Stomach (tissue), 9 donors: ENCODE data around the gene ITPKB. TPM values are rescaled to one million over a fixed set of nuclear protein-coding genes. Genes with fewer than 3 reads are reported as not detected.

Experiments used
- DNase-seq, 2 donors: peaks; one replicate each; pipeline versions ENCODE4 v3.0.0 to v3.0.0-alpha.2; 2013 to 2019
- H3K27ac ChIP-seq, 5 donors: fragments of 200-600 bp in 4 of 5; sonication (generic) in 4 of 5; one replicate each; pipeline ENCODE4 v1.5.1; 2013 to 2019; ENCODE audit warnings: mild to moderate bottlenecking in 1 of 5, moderate library complexity in 1 of 5
- H3K27me3 ChIP-seq, 3 donors: fragments of 200-600 bp; sonication (generic); one replicate each; pipeline ENCODE4 v1.5.1; 2017 to 2019; ENCODE audit warnings: mixed run types in 1 of 3
- H3K36me3 ChIP-seq, 4 donors: fragments of 200-600 bp; sonication (generic); 1 replicate in 3 of 4; 2 replicates in 1 of 4; pipeline ENCODE4 v1.5.1; 2016 to 2019
- H3K4me1 ChIP-seq, 4 donors: fragments of 200-600 bp; sonication (generic); one replicate each; pipeline ENCODE4 v1.5.1; 2016 to 2019
- H3K4me3 ChIP-seq, 4 donors: fragments of 200-600 bp; sonication (generic) in 3 of 4; one replicate each; pipeline ENCODE4 v1.5.1; 2016 to 2019; ENCODE audit warnings: mild to moderate bottlenecking in 1 of 4
- H3K9me3 ChIP-seq, 4 donors: fragments of 200-600 bp; sonication (generic); one replicate each; pipeline ENCODE4 v1.5.1; 2016 to 2019
- EP300 ChIP-seq: sonication (generic); formaldehyde crosslinking; IDR thresholded peaks from one replicate; pipeline ENCODE4 v1.6.1; 2017; ENCODE audit warnings: antibody characterized with exemption
- POLR2A ChIP-seq, 4 donors: fragments of 450-650 bp; IDR thresholded peaks; one replicate each; pipeline ENCODE4 v1.6.1; 2016; ENCODE audit warnings: antibody characterized with exemption in 4 of 4, control low read depth in 2 of 4, mild to moderate bottlenecking in 1 of 4, moderate library complexity in 1 of 4
- POLR2AphosphoS5 ChIP-seq, 3 donors: sonication (generic); formaldehyde crosslinking; IDR thresholded peaks; one replicate each; pipeline ENCODE4 v1.6.1; 2016; ENCODE audit warnings: antibody characterized with exemption in 3 of 3
- WGBS, 5 donors: extraction: QIAGEN DNeasy Blood & Tissue Kit in 3 of 5; methylation state at CpG; one replicate each; pipeline versions ENCODE4 v1.1.5 to v1.1.7; 2013 to 2018; 5-methylcytosine and 5-hydroxymethylcytosine counted together
- intact Hi-C: fragments of 100-400 bp; cut with DNase I; formaldehyde crosslinking; loops from one replicate; pipeline ENCODE4 v1.15.1; 2023; ENCODE audit warnings: low total_unique reads
- polyA plus RNA-seq, 3 donors: library from polyadenylated mRNA; stranded (reverse); fragments of 200-250 nt; gene quantifications; one replicate each; pipeline ENCODE4 v1.2.3, GENCODE V29; 2013
- total RNA-seq, 5 donors: library from RNA; depleted of rRNA; stranded (reverse); fragments of >200 nt; gene quantifications; one replicate each; pipeline versions ENCODE4 v1.1.0 to v1.2.3, GENCODE V29; 2014 to 2016
- TF ChIP-seq, protein P1 (sequence below), 7 experiments: fragments of 450-650 bp in 4 of 7; fragments of 200-600 bp in 3 of 7; sonication (generic) in 3 of 7; IDR thresholded peaks; one replicate each; pipeline ENCODE4 v1.5.1; 2016 to 2019; ENCODE audit warnings: antibody characterized with exemption in 7 of 7, control low read depth in 2 of 7, mild to moderate bottlenecking in 1 of 7
- donor health status: healthy with polysubstance abuse.
- donor health status: Bipolar disorder and iron deficiency.
- donor health status: healthy.

Gene ITPKB
- total and polyA plus RNA-seq, 8 donors, result 3.8 to 38.8 (median 19.1) TPM

DNA sequence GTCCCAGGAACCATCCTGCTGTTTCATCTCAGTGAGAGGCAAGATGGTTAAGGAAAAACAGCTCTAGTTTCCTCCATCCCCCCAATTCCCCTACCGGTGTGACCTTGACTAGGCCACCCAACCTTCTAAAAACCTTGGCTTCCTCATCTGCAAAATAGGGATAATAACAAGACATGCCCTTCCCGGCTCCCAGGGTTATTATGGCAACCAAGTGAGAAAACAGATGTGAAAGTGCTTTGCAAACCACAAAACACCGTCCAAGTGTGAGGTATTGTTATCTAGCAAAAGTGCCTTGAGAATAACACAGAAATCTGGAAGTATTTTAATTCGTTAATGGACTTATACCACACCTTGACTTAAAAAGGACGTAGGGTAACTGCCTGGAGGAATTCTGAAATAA lies 62.7 kb downstream of the ITPKB start:
- 46 to 75% (median 65%) methylated on average over 5 of the region's 5 CpGs for WGBS, 5 donors
- Histone ChIP-seq H3K27ac (peak overlapping the region in 4 of 5 donors; percentile 80 to 99 (median 91)), H3K4me1 (peaks cover 58 to 99% (median 82%) of the 10 kb centered on the region in 4 donors), H3K9me3 (no peaks in the 10 kb centered on the region), H3K4me3 (no peak overlapping the region), H3K27me3 (no peaks in the 10 kb centered on the region), H3K36me3 (peaks cover 0 to 3% (median 0%) of the 10 kb centered on the region in 4 donors)
- TF ChIP-seq EP300, result no peak
- TF ChIP-seq, protein P1, sequence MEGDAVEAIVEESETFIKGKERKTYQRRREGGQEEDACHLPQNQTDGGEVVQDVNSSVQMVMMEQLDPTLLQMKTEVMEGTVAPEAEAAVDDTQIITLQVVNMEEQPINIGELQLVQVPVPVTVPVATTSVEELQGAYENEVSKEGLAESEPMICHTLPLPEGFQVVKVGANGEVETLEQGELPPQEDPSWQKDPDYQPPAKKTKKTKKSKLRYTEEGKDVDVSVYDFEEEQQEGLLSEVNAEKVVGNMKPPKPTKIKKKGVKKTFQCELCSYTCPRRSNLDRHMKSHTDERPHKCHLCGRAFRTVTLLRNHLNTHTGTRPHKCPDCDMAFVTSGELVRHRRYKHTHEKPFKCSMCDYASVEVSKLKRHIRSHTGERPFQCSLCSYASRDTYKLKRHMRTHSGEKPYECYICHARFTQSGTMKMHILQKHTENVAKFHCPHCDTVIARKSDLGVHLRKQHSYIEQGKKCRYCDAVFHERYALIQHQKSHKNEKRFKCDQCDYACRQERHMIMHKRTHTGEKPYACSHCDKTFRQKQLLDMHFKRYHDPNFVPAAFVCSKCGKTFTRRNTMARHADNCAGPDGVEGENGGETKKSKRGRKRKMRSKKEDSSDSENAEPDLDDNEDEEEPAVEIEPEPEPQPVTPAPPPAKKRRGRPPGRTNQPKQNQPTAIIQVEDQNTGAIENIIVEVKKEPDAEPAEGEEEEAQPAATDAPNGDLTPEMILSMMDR (IDR thresholded peaks at IDR 0.05), result no peak
- TF ChIP-seq POLR2A (IDR thresholded peaks at IDR 0.05), result no peak
- no peak for TF ChIP-seq POLR2AphosphoS5 (IDR thresholded peaks at IDR 0.05)
- intact Hi-C loops, result no loop called here
- no peak for DNase-seq

DNA sequence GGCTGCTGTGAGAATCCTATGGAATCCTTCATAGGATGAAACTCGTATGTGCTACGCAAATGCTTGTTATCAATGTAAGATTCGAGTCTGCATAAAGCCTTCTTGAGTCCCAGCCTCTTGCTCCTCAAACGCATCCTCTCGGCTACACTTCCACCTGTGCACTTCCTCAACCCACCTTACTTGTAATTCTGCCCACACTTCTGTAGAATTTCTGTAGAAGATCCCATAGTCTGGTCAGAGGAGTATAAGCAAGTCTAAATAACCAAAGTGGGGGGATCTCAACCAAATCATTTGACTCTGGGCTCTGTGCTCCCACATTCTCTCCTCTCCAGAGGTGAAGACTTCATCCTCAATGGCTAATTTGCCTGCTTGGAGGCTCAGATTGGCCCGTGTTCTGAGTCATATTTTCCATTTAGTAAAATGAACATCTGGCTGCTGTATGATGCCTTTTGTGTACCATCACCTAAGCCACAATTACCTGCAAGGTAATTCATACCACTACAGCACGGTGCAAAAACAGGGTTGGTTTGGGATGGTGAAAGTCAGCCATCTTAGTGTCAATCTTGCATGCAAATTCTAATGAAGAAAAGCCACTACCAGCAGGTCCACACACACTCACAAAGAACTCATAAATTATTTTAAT lies 63.2 kb downstream of the ITPKB start:
- Histone ChIP-seq H3K4me3 (no peak overlapping the region), H3K27me3 (no peaks in the 10 kb centered on the region), H3K9me3 (no peaks in the 10 kb centered on the region), H3K36me3 (peaks cover 0 to 7% (median 0%) of the 10 kb centered on the region in 4 donors), H3K4me1 (peaks cover 53 to 99% (median 77%) of the 10 kb centered on the region in 4 donors), H3K27ac (peak overlapping the region; percentile 25 to 99 (median 89))
- WGBS, 5 donors, result 70 to 86% (median 80%) methylated on average over 7 of the region's 7 CpGs
- TF ChIP-seq, protein P1 (IDR thresholded peaks at IDR 0.05), result no peak
- no peak for TF ChIP-seq POLR2AphosphoS5 (IDR thresholded peaks at IDR 0.05)
- no peak for TF ChIP-seq EP300
- no peak for TF ChIP-seq POLR2A (IDR thresholded peaks at IDR 0.05)
- intact Hi-C loops, result no loop called here
- DNase-seq, result no peak

DNA sequence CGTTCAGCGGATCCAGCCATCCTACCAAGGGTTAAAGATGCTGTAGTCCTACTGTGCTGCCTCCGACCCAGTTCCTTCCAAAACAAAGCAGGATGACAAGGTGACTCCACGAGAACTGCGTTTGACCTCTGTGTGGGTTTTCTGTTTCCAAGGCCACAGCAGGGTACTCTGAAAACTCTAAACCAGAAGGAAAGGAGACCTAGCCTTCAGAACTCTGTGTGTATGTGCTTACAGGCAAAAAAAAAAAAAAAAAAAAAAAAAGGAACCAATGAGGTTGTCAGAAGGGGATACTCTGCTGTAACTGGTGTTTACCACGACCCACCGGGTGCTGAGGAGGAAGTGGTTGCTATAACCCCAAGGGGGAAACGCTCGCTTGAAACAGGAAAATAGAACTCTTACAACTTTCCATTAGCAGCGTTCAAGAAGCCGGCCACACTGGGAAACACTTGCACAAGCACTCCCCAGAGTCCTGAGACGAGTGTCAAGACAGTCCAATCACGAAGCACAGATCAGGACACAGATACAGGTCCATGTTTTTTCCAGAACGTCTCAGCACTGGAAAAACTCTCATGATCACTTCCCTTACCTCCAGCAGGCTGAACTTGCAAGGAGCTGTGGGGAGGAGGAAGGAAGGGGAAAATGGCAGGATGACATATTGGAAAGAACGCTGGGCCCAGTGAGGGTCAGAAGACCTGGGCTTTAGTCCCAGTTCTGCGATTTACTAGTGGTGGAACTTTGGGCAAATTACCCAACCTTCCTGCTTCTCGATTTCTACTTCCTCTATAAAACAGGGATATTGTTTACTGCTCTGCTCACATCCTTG lies 64.0 kb downstream of the ITPKB start:
- DNase-seq, result peak; percentile 54 to 85
- Histone ChIP-seq H3K36me3 (peaks cover 0 to 7% (median 0%) of the 10 kb centered on the region in 4 donors), H3K27me3 (no peaks in the 10 kb centered on the region), H3K27ac (peak overlapping the region; percentile 62 to 99 (median 89)), H3K4me3 (no peak overlapping the region), H3K9me3 (no peaks in the 10 kb centered on the region), H3K4me1 (peaks cover 47 to 96% (median 72%) of the 10 kb centered on the region in 4 donors)
- intact Hi-C loops, result no loop called here
- WGBS, 5 donors, result 52 to 67% (median 59%) methylated on average over 17 of the region's 17 CpGs
- no peak for TF ChIP-seq POLR2AphosphoS5 (IDR thresholded peaks at IDR 0.05)
- no peak for TF ChIP-seq EP300
- TF ChIP-seq, protein P1 (IDR thresholded peaks at IDR 0.05), result no peak
- no peak for TF ChIP-seq POLR2A (IDR thresholded peaks at IDR 0.05)

DNA sequence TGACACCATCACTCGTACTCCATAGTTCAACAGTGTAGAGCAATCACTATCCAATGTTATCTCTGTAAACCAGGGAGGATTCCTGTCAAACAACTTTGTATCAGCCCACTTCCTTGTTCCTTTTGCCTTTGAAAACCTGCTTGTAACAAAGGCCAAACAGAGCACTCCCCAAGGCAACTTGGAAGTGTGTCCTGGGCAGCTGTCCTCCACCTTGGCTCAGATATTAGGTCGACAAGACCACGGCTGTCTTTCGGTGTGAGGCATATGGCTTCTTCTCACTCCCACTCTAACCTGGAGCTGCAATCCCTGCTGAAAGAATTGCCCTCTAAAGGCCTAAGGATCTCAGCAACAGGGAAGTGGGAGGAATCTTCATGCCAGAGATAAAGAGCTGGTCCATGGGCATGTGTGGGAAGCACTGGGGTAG lies 66.7 kb downstream of the ITPKB start:
- Histone ChIP-seq H3K27ac (peak overlapping the region in 4 of 5 donors; percentile 80 to 99 (median 91)), H3K4me3 (no peak overlapping the region), H3K36me3 (peaks cover 0 to 7% (median 0%) of the 10 kb centered on the region in 4 donors), H3K9me3 (no peaks in the 10 kb centered on the region), H3K4me1 (peaks cover 28 to 85% (median 53%) of the 10 kb centered on the region in 4 donors), H3K27me3 (no peaks in the 10 kb centered on the region)
- WGBS, 5 donors, result 40 to 57% (median 46%) methylated on average over 4 of the region's 4 CpGs
- TF ChIP-seq, protein P1 (IDR thresholded peaks at IDR 0.05), result no peak
- no peak for TF ChIP-seq EP300
- DNase-seq, result no peak
- intact Hi-C loops, result no loop called here
